IMR-90 (cell line): ENCODE results near the gene TCF7L1. TPM values are rescaled to one million over a fixed set of nuclear protein-coding genes. Genes with fewer than 3 reads are reported as not detected.

ENCODE experiments used
- ATAC-seq: fragments of 200-7000 bp; cut with Tn5 transposase; 2 replicates; pipeline ENCODE4 v1.9.1; 2020; ENCODE audit warnings: low read depth, mild to moderate bottlenecking, moderate library complexity
- BruUV-seq: library from RNA; stranded (reverse); fragments of 400-500 nt; replicated peaks from 2 replicates; lab custom pipeline; 2021; lab: Mats Ljungman, UMichigan
- CTCF ChIA-PET: fragments of 300-600 bp; formaldehyde crosslinking; extraction: SDS; loops from one replicate; lab custom pipeline; 2021; ENCODE audit warnings: antibody characterized with exemption; lab: Yijun Ruan, JAX
- POLR2A ChIA-PET: fragments of 300-600 bp; sonication (Branson Sonifier 250); formaldehyde crosslinking; loops from one replicate; lab custom pipeline; 2022; ENCODE audit warnings: antibody characterized with exemption; ENCODE audit not compliant: unreplicated experiment; lab: Charles Lee
- DNase-seq: peaks from one replicate; pipeline ENCODE4 v3.0.0; 2013
- H2AFZ ChIP-seq: replicated peaks from 2 replicates; pipeline ENCODE3; 2013; ENCODE audit warnings: low read length, mild to moderate bottlenecking; ENCODE audit not compliant: poor library complexity
- H2AK5ac ChIP-seq: 2 replicates; pipeline ENCODE4 v1.6.1; 2013; ENCODE audit warnings: low read depth, low read length, inconsistent platforms
- H2AK9ac ChIP-seq: replicated peaks from 2 replicates; pipeline ENCODE3; 2013; ENCODE audit warnings: mild to moderate bottlenecking, low read depth, low read length, moderate library complexity; ENCODE audit not compliant: poor library complexity
- H2BK120ac ChIP-seq: 2 replicates; pipeline ENCODE4 v1.6.1; 2013; ENCODE audit warnings: low read depth, low read length, inconsistent platforms
- H2BK15ac ChIP-seq: 3 replicates; pipeline ENCODE4 v1.6.1; 2013; ENCODE audit warnings: low read depth, low read length, inconsistent platforms
- H2BK20ac ChIP-seq: 2 replicates; pipeline ENCODE4 v1.6.1; 2013; ENCODE audit warnings: low read depth, mild to moderate bottlenecking, inconsistent platforms, low read length, moderate library complexity
- H2BK5ac ChIP-seq: 2 replicates; pipeline ENCODE4 v1.6.1; 2013; ENCODE audit warnings: mild to moderate bottlenecking, low read depth, low read length, inconsistent platforms; ENCODE audit not compliant: poor library complexity, severe bottlenecking
- H3K14ac ChIP-seq: replicated peaks from 2 replicates; pipeline ENCODE4 v1.6.1; 2013; ENCODE audit warnings: low read depth, low read length, inconsistent platforms
- H3K18ac ChIP-seq: 2 replicates; pipeline ENCODE4 v1.6.1; 2013; ENCODE audit warnings: low read depth, low read length, control low read depth
- H3K23ac ChIP-seq: 2 replicates; pipeline ENCODE4 v1.6.1; 2013; ENCODE audit warnings: low read depth, low read length, inconsistent platforms
- H3K27ac ChIP-seq: 2 replicates; pipeline ENCODE4 v1.5.1; 2013; ENCODE audit warnings: mild to moderate bottlenecking, control low read depth, low read length; ENCODE audit not compliant: insufficient read depth
- H3K27me3 ChIP-seq: 2 replicates; pipeline ENCODE4 v1.6.1; 2013; ENCODE audit warnings: low read length; ENCODE audit not compliant: control insufficient read depth, insufficient read depth
- H3K36me3 ChIP-seq: 2 replicates; pipeline ENCODE4 v1.6.1; 2013; ENCODE audit warnings: low read length, mixed read lengths; ENCODE audit not compliant: control insufficient read depth, insufficient read depth
- H3K4ac ChIP-seq: 2 replicates; pipeline ENCODE4 v1.6.1; 2013; ENCODE audit warnings: low read depth, low read length, inconsistent platforms
- H3K4me1 ChIP-seq: 2 replicates; pipeline ENCODE4 v1.6.1; 2013; ENCODE audit warnings: low read length, mixed read lengths; ENCODE audit not compliant: control insufficient read depth, insufficient read depth
- H3K4me2 ChIP-seq: 2 replicates; pipeline ENCODE4 v1.6.1; 2013; ENCODE audit warnings: low read depth, mild to moderate bottlenecking, control low read depth, low read length, moderate library complexity
- H3K4me3 ChIP-seq: 2 replicates; pipeline ENCODE4 v1.5.1; 2013; ENCODE audit warnings: low read depth, mild to moderate bottlenecking, control low read depth, low read length, moderate library complexity; ENCODE audit not compliant: insufficient read depth
- H3K56ac ChIP-seq: 2 replicates; pipeline ENCODE4 v1.6.1; 2013; ENCODE audit warnings: low read length, inconsistent platforms; ENCODE audit not compliant: insufficient read depth; ENCODE audit errors: extremely low read depth
- H3K79me1 ChIP-seq, 2 experiments: 2 replicates each; pipeline ENCODE4 v1.6.1; 2013; ENCODE audit warnings: low read length in 2 of 2, inconsistent platforms in 1 of 2, low read depth in 1 of 2
- H3K9ac ChIP-seq: 2 replicates; pipeline ENCODE4 v1.6.1; 2013; ENCODE audit warnings: low read depth, low read length, control low read depth
- H3K9me1 ChIP-seq: 2 replicates; pipeline ENCODE4 v1.6.1; 2013; ENCODE audit warnings: low read length, inconsistent platforms; ENCODE audit not compliant: insufficient read depth
- H3K9me3 ChIP-seq: 2 replicates; pipeline ENCODE4 v1.6.1; 2013; ENCODE audit warnings: low read length; ENCODE audit not compliant: control insufficient read depth, insufficient read depth
- H4K20me1 ChIP-seq: 2 replicates; pipeline ENCODE4 v1.6.1; 2013; ENCODE audit warnings: low read length, inconsistent platforms; ENCODE audit not compliant: insufficient read depth
- H4K5ac ChIP-seq: 2 replicates; pipeline ENCODE4 v1.6.1; 2013; ENCODE audit warnings: mild to moderate bottlenecking, low read depth, low read length, control low read depth
- H4K8ac ChIP-seq, 2 experiments: 2 replicates each; pipeline ENCODE4 v1.6.1; 2013; ENCODE audit warnings: low read depth in 2 of 2, low read length in 2 of 2, control low read depth in 1 of 2, inconsistent platforms in 1 of 2
- H4K91ac ChIP-seq: 2 replicates; pipeline ENCODE4 v1.6.1; 2013; ENCODE audit warnings: low read depth, low read length, inconsistent platforms; ENCODE audit not compliant: insufficient read depth
- CHD1 ChIP-seq: IDR thresholded peaks from 2 replicates; pipeline ENCODE4 v1.6.1; 2012; ENCODE audit warnings: low read depth, low read length, improper control_type of control experiment
- FOS ChIP-seq: fragments of 150-350 bp; IDR thresholded peaks from 2 replicates; pipeline ENCODE4 v1.6.1; 2016; ENCODE audit warnings: low read depth, low read length
- RFX5 ChIP-seq: IDR thresholded peaks from 2 replicates; pipeline ENCODE4 v1.8.0; 2012; ENCODE audit warnings: low read depth, mild to moderate bottlenecking, low read length, moderate library complexity
- WGBS, 2 experiments: methylation state at CpG; one replicate each; pipeline versions ENCODE4 v1.1.5 to v1.1.7; 2013; ENCODE audit warnings: missing lambda C conversion rate in 2 of 2; ENCODE audit not compliant: insufficient read length in 1 of 2; ENCODE audit errors: extremely low coverage in 2 of 2; 5-methylcytosine and 5-hydroxymethylcytosine counted together
- dilution Hi-C: fragments of 300-500 bp; cut with HindIII; formaldehyde crosslinking; loops from one replicate; pipeline ENCODE4 v1.14.3; 2018; ENCODE audit warnings: low sequenced_read_pairs; ENCODE audit not compliant: unreplicated experiment
- in situ Hi-C: fragments of 300-500 bp; cut with MboI; formaldehyde crosslinking; loops from 3 replicates; pipeline ENCODE4 v1.14.3; 2019; ENCODE audit warnings: low sequenced_read_pairs, inconsistent platforms, mixed read lengths
- intact Hi-C: fragments of 100-400 bp; cut with micrococcal nuclease; formaldehyde crosslinking; loops from 2 replicates; pipeline ENCODE4 v1.10.0; 2022
- polyA plus RNA-seq, 3 experiments: library from polyadenylated mRNA; depleted of rRNA; stranded (reverse); fragments of >200 nt; gene quantifications; 2 replicates each; pipeline ENCODE4 v1.2.3, GENCODE V29; 2012; ENCODE audit warnings: low replicate concordance in 1 of 3
- total RNA-seq: library from RNA; depleted of rRNA; stranded (reverse); fragments of >200 nt; gene quantifications from 2 replicates; pipeline ENCODE4 v1.2.3, GENCODE V29; 2012
- TF ChIP-seq, protein P1 (sequence below): fragments of 150-350 bp; IDR thresholded peaks from 2 replicates; pipeline ENCODE4 v1.6.1; 2016; ENCODE audit warnings: low read depth, mild to moderate bottlenecking, low read length, moderate library complexity, borderline replicate concordance

Gene TCF7L1
- total and polyA plus RNA-seq, 2 of the 4 experiments (the other 2 are of a cell fraction), result 0.72 to 11.1 TPM

DNA sequence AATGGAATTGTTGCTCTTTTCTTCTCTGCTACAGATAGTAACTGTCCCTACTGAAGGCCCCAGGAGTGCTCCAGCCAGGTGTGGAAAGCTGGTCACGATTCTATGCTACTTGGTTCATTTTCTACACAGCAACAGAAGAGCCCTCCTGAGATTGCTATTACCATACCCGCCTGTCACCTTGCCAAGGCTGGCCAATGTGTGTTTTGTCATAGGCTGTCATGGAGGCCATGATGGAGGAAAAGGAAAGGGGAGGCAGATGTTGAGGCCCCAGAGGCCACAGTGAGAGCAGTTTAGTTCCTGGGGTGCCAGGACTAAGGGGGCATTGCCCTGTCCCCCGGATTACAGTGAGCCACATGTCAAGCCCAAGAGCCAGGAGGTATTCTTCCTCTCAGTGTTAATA lies 222.3 kb downstream of the TCF7L1 start:
- H2AK5ac ChIP-seq, result no peak overlapping the region; the same call in 1 of the 2 replicates
- no CpG with 5 or more reads among the region's 3 CpGs for WGBS, 2 experiments
- peak overlapping the region; percentile 64 for H3K4me3 ChIP-seq
- H3K4me2 ChIP-seq, result peak overlapping the region; percentile 87
- no peak overlapping the region; the same call in 1 of the 2 replicates for H3K27ac ChIP-seq
- no peak overlapping the region for H2AFZ ChIP-seq
- in situ Hi-C loops, result no loop called here
- ChIA-PET POLR2A (no interaction called here), CTCF (interaction anchor here (0.9 kb wide), 1 partner anchor 10 kb away, joined by 3 read pairs; no protein-coding TSS in a partner anchor)
- H2BK15ac ChIP-seq, result no peak overlapping the region
- no peak for ATAC-seq
- no peak for DNase-seq
- H4K20me1 ChIP-seq, result no peaks in the 10 kb centered on the region
- H3K4ac ChIP-seq, result no peak overlapping the region
- no peak overlapping the region for H3K18ac ChIP-seq
- H3K9me1 ChIP-seq, result peaks cover 16% of the 10 kb centered on the region
- BruUV-seq, result no TSS peak
- no peak overlapping the region for H2BK120ac ChIP-seq
- no peak overlapping the region for H2BK20ac ChIP-seq
- H3K4me1 ChIP-seq, result peaks cover 6% of the 10 kb centered on the region
- peaks cover 22% of the 10 kb centered on the region for H3K36me3 ChIP-seq
- H4K8ac ChIP-seq, result peak overlapping the region; percentile 88 to 99; a peak in 3 of 4 replicates
- no peak for TF ChIP-seq RFX5
- TF ChIP-seq, protein P1, sequence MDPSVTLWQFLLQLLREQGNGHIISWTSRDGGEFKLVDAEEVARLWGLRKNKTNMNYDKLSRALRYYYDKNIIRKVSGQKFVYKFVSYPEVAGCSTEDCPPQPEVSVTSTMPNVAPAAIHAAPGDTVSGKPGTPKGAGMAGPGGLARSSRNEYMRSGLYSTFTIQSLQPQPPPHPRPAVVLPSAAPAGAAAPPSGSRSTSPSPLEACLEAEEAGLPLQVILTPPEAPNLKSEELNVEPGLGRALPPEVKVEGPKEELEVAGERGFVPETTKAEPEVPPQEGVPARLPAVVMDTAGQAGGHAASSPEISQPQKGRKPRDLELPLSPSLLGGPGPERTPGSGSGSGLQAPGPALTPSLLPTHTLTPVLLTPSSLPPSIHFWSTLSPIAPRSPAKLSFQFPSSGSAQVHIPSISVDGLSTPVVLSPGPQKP, result no peak
- TF ChIP-seq FOS, result no peak
- TF ChIP-seq CHD1, result no peak
- H4K5ac ChIP-seq, result peak overlapping the region; percentile 12; the same call in 1 of the 2 replicates
- no peak overlapping the region for H3K56ac ChIP-seq
- no peak overlapping the region for H2BK5ac ChIP-seq
- H3K23ac ChIP-seq, result 0 out of 2 replicates have a peak overlapping the region, but pooled peaks have one; percentile 39
- peak overlapping the region; percentile 62 for H2AK9ac ChIP-seq
- no peaks in the 10 kb centered on the region for H3K27me3 ChIP-seq
- H4K91ac ChIP-seq, result no peak overlapping the region
- H3K9me3 ChIP-seq, result no peaks in the 10 kb centered on the region
- H3K9ac ChIP-seq, result peak overlapping the region; percentile 96; the same call in 1 of the 2 replicates
- dilution Hi-C loops, result no loop called here
- intact Hi-C loops, result loop anchor here (2.0 kb wide), 1 partner anchor 57 kb away; no protein-coding TSS in a partner anchor
- peaks cover 35 to 54% of the 10 kb centered on the region in 2 experiments for H3K79me1 ChIP-seq
- H3K14ac ChIP-seq, result 0 out of 2 replicates have a peak overlapping the region, but pooled peaks have one; percentile 39
